Neural crest cell (in vitro differentiated cells): ENCODE data around the gene DNAJA3. TPM values are rescaled to one million over a fixed set of nuclear protein-coding genes. Genes with fewer than 3 reads are reported as not detected.

ENCODE experiments used
- DNase-seq: peaks from one replicate; pipeline ENCODE4 v3.0.0; 2021; ENCODE audit warnings: low read depth, mixed read lengths, low spot score
- H3K27ac Mint-ChIP-seq: one replicate; pipeline ENCODE4 v1.8.0; 2021; ENCODE audit warnings: mild to moderate bottlenecking, mixed read lengths; ENCODE audit not compliant: unreplicated experiment
- H3K27me3 Mint-ChIP-seq: 2 replicates; pipeline ENCODE4 v1.8.0; 2021; ENCODE audit warnings: low read depth, mild to moderate bottlenecking, mixed read lengths
- H3K36me3 Mint-ChIP-seq: 2 replicates; pipeline ENCODE4 v1.8.0; 2021; ENCODE audit warnings: low read depth, mild to moderate bottlenecking, mixed read lengths
- H3K4me1 Mint-ChIP-seq: 2 replicates; pipeline ENCODE4 v1.8.0; 2021; ENCODE audit warnings: mixed read lengths
- H3K4me3 Mint-ChIP-seq: one replicate; pipeline ENCODE4 v1.8.0; 2021; ENCODE audit warnings: mild to moderate bottlenecking, mixed read lengths
- H3K9me3 Mint-ChIP-seq: 2 replicates; pipeline ENCODE4 v1.8.0; 2021; ENCODE audit warnings: mixed read lengths
- total RNA-seq: library from RNA; stranded (reverse); gene quantifications from 2 replicates; pipeline ENCODE4 v1.2.1, GENCODE V29; 2021
- TF ChIP-seq, protein P1 (sequence below): fragments of 200-600 bp; sonication (generic); conservative IDR thresholded peaks from 2 replicates; pipeline ENCODE4 v1.5.0; 2021; ENCODE audit warnings: antibody characterized with exemption, mild to moderate bottlenecking

The DNAJA3 gene
- total RNA-seq, 1 donor from 2014 or later = 45.1 TPM

DNA sequence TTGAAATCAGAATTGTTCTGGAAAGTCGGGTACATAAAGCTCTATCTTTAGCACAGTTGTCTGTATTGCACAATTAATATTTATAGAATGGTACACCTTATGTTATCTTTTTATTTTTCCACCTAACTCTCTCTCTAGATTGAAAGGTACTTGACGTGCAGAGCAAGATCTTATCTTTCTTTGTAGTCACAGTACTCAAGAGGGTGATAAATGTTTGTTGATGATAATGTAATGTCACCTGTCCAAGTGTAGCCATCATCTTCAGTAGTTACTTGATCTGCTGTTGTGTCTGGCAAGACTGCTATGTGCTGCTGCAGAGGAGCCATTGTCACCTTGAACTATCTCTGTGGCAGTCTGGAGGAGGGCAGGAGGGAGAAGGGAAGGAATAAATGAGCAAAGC, 55.9 kb downstream of the DNAJA3 start:
- no peak overlapping the region for H3K4me3 Mint-ChIP-seq
- no peak overlapping the region for H3K27ac Mint-ChIP-seq
- TF ChIP-seq, protein P1, sequence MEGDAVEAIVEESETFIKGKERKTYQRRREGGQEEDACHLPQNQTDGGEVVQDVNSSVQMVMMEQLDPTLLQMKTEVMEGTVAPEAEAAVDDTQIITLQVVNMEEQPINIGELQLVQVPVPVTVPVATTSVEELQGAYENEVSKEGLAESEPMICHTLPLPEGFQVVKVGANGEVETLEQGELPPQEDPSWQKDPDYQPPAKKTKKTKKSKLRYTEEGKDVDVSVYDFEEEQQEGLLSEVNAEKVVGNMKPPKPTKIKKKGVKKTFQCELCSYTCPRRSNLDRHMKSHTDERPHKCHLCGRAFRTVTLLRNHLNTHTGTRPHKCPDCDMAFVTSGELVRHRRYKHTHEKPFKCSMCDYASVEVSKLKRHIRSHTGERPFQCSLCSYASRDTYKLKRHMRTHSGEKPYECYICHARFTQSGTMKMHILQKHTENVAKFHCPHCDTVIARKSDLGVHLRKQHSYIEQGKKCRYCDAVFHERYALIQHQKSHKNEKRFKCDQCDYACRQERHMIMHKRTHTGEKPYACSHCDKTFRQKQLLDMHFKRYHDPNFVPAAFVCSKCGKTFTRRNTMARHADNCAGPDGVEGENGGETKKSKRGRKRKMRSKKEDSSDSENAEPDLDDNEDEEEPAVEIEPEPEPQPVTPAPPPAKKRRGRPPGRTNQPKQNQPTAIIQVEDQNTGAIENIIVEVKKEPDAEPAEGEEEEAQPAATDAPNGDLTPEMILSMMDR = no peak
- no peaks in the 10 kb centered on the region for H3K27me3 Mint-ChIP-seq
- H3K4me1 Mint-ChIP-seq = peaks cover 25% of the 10 kb centered on the region
- no peaks in the 10 kb centered on the region for H3K9me3 Mint-ChIP-seq
- H3K36me3 Mint-ChIP-seq = no peaks in the 10 kb centered on the region
- no peak for DNase-seq

DNA sequence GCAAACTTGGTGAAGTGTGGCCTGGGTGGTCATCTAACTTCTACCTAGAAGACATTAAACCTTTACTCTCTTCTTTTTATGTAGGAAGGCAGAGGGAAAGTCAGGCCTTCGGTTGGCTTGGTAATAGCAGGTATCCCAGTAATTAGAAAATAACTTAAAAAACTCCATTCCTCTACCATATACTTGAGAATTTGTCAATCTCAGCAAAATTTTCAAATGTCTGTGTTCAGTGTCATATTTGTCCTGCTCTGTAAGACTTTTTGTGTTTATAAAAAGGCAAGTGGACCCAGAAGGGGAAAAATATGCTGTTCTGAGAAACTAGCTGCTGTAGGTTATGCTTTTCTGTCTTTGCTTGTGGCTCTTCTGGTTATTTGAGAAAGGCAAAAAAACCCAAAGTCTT, 56.3 kb downstream of the DNAJA3 start:
- Mint-ChIP-seq H3K9me3 (no peaks in the 10 kb centered on the region), H3K36me3 (no peaks in the 10 kb centered on the region), H3K4me1 (peaks cover 23% of the 10 kb centered on the region), H3K27ac (no peak overlapping the region), H3K4me3 (peak overlapping the region; percentile 21), H3K27me3 (no peaks in the 10 kb centered on the region)
- TF ChIP-seq, protein P1 = no peak
- DNase-seq = no peak

- DNase-seq = no peak
- Mint-ChIP-seq H3K9me3 (no peaks in the 10 kb centered on the region), H3K27ac (no peak overlapping the region), H3K36me3 (no peaks in the 10 kb centered on the region), H3K27me3 (no peaks in the 10 kb centered on the region), H3K4me1 (peaks cover 16% of the 10 kb centered on the region), H3K4me3 (no peak overlapping the region)
- TF ChIP-seq, protein P1 = no peak
These were observed 60.6 kb downstream of the DNAJA3 start for GRCh38 chr16:4486126-4486893.

GRCh38 chr16:4487955-4488498, 62.4 kb downstream of the DNAJA3 start:
- Mint-ChIP-seq H3K36me3 (no peaks in the 10 kb centered on the region), H3K9me3 (no peaks in the 10 kb centered on the region), H3K27ac (peak overlapping the region; percentile 85), H3K4me3 (no peak overlapping the region), H3K27me3 (no peaks in the 10 kb centered on the region), H3K4me1 (peaks cover 8% of the 10 kb centered on the region)
- DNase-seq = no peak
- TF ChIP-seq, protein P1 = no peak

- TF ChIP-seq, protein P1 = no peak
- Mint-ChIP-seq H3K9me3 (no peaks in the 10 kb centered on the region), H3K4me3 (no peak overlapping the region), H3K4me1 (peaks cover 4% of the 10 kb centered on the region), H3K27me3 (no peaks in the 10 kb centered on the region), H3K27ac (peak overlapping the region; percentile 85), H3K36me3 (no peaks in the 10 kb centered on the region)
- DNase-seq = no peak
These were observed 62.9 kb downstream of the DNAJA3 start for GRCh38 chr16:4488499-4488967.
